ENCODE data around the gene MYO3B. TPM values are rescaled to one million over a fixed set of nuclear protein-coding genes. Genes with fewer than 3 reads are reported as not detected.
A peak's percentile ranks its signal among the peaks of the same experiment; 100 is the strongest.

MYO3B gene
- total RNA-seq, 1 donor from 2014 or later: 27.3 TPM

DNA sequence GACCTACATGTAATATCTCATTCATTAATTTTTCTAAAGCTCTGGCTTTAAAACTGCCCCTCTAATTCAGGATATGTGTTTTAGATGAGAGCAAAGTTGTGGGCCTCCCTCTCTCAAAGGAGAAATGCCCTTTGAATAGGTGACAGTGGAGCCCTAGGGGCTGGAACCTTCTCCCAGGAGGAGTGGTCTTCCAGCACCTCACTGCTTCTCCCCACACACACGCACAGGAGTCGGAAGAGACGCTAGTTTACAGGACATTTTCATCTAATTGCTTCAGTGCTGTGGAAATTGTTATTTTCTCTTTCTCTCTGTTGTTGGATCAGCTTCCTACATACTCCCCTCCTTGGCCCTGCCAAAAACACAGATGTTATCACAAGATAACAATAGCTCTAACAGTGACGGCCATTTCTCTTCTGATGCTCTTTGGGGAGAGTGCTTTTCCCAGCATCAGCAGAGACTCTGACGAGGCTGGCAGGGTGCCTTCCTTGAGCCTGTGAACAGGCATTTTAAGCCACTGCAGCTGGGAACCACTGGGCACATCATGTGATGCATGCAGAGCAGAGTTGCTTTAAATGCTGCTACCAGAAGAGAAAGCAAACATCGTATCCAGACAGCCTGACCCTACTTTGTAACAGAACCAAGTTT, 327.8 kb downstream of the MYO3B start:
- Histone ChIP-seq H3K4me3 (no peak overlapping the region), H3K9ac (no peak overlapping the region), H3K27ac (peak overlapping the region; percentile 30), H4K20me1 (ENCODE audit: low read depth) (no peaks in the 10 kb centered on the region), H3F3A (ENCODE audit: low read depth) (peaks cover 58% of the 10 kb centered on the region), H3K4me1 (peaks cover 60% of the 10 kb centered on the region), H2AFZ (replicated peaks) (peak overlapping the region; percentile 84), H3K79me2 (ENCODE audit: low read depth) (no peaks in the 10 kb centered on the region), H3K27me3 (no peaks in the 10 kb centered on the region), H3K4me2 (peak overlapping the region; percentile 54), H3K9me3 (ENCODE audit: low read depth) (no peaks in the 10 kb centered on the region), H3K36me3 (no peaks in the 10 kb centered on the region)
- H3K36me3 Mint-ChIP-seq: no peaks in the 10 kb centered on the region
- H3K27me3 Mint-ChIP-seq (ENCODE audit: insufficient read depth, low read depth): peaks cover 2% of the 10 kb centered on the region
- peak overlapping the region; percentile 98 for H3K27ac Mint-ChIP-seq
- peaks cover 68% of the 10 kb centered on the region for H3K4me1 Mint-ChIP-seq
- TF ChIP-seq CTCF (IDR thresholded peaks at IDR 0.05) (no peak), EZH2 (IDR thresholded peaks at IDR 0.05) (no peak), EZH2phosphoT487 (IDR thresholded peaks at IDR 0.05) (no peak)
- peak overlapping the region; percentile 57 for H3K4me3 Mint-ChIP-seq
- DNase-seq (ENCODE audit: low spot score): peak; percentile 65
- no peaks in the 10 kb centered on the region for H3K9me3 Mint-ChIP-seq

GRCh38 chr2:170509452-170510193, 331.7 kb downstream of the MYO3B start:
- no peak for DNase-seq (ENCODE audit: low spot score)
- H3K79me2 ChIP-seq (ENCODE audit: low read depth): no peaks in the 10 kb centered on the region

DNA sequence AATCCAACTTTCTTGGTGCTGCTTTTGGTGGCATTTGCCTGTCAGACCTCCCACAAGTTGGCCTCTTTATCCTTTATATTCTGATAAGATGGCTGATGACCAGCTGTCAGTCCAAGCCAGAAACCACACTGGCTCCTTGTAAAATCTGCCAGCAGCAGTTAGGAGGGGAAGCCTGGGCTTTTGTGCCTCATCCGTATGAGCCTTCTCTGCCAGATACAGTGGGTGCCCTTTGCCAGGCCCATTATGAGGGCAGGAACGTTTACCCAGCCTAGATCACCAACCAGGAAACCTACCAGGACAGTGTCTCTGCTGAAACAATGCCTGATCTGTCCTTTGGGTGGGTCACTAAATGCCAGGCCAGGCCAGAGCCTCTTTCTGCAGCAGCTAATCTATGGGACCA, 334.3 kb downstream of the MYO3B start:
- Histone ChIP-seq H3K79me2 (ENCODE audit: low read depth) (no peaks in the 10 kb centered on the region), H3K4me2 (peak overlapping the region; percentile 17), H2AFZ (replicated peaks) (no peak overlapping the region), H3K36me3 (no peaks in the 10 kb centered on the region), H3K4me1 (peaks cover 15% of the 10 kb centered on the region), H3K9ac (no peak overlapping the region), H3F3A (ENCODE audit: low read depth) (no peaks in the 10 kb centered on the region), H3K4me3 (no peak overlapping the region), H3K9me3 (ENCODE audit: low read depth) (no peaks in the 10 kb centered on the region), H3K27ac (peak overlapping the region; percentile 34), H3K27me3 (no peaks in the 10 kb centered on the region), H4K20me1 (ENCODE audit: low read depth) (no peaks in the 10 kb centered on the region)
- no peak for DNase-seq (ENCODE audit: low spot score)
- peak overlapping the region; percentile 35 for H3K4me3 Mint-ChIP-seq
- H3K36me3 Mint-ChIP-seq: peaks cover 1% of the 10 kb centered on the region
- H3K9me3 Mint-ChIP-seq: no peaks in the 10 kb centered on the region
- TF ChIP-seq EZH2 (IDR thresholded peaks at IDR 0.05) (no peak), EZH2phosphoT487 (IDR thresholded peaks at IDR 0.05) (no peak), CTCF (IDR thresholded peaks at IDR 0.05) (no peak)
- peaks cover 4% of the 10 kb centered on the region for H3K27me3 Mint-ChIP-seq (ENCODE audit: insufficient read depth, low read depth)
- peaks cover 27% of the 10 kb centered on the region for H3K4me1 Mint-ChIP-seq
- peak overlapping the region; percentile 95 for H3K27ac Mint-ChIP-seq

More at GRCh38 chr2:170509452-170510193, 331.7 kb downstream of the MYO3B start:
- Mint-ChIP-seq H3K27me3 (ENCODE audit: insufficient read depth, low read depth) (peaks cover 4% of the 10 kb centered on the region), H3K36me3 (peaks cover 1% of the 10 kb centered on the region), H3K4me3 (no peak overlapping the region), H3K9me3 (no peaks in the 10 kb centered on the region), H3K4me1 (peaks cover 54% of the 10 kb centered on the region), H3K27ac (no peak overlapping the region)
- Histone ChIP-seq H3K4me2 (no peak overlapping the region), H3F3A (ENCODE audit: low read depth) (peaks cover 22% of the 10 kb centered on the region), H3K9me3 (ENCODE audit: low read depth) (no peaks in the 10 kb centered on the region), H3K27me3 (no peaks in the 10 kb centered on the region), H3K4me3 (no peak overlapping the region), H4K20me1 (ENCODE audit: low read depth) (no peaks in the 10 kb centered on the region), H2AFZ (replicated peaks) (no peak overlapping the region), H3K36me3 (no peaks in the 10 kb centered on the region), H3K9ac (no peak overlapping the region), H3K4me1 (peaks cover 38% of the 10 kb centered on the region), H3K27ac (no peak overlapping the region)
- TF ChIP-seq EZH2 (IDR thresholded peaks at IDR 0.05): no peak
- TF ChIP-seq EZH2phosphoT487 (IDR thresholded peaks at IDR 0.05): no peak
- TF ChIP-seq CTCF (IDR thresholded peaks at IDR 0.05): no peak
